GM12878 (cell line): ENCODE results near the gene SNX10. TPM values are rescaled to one million over a fixed set of nuclear protein-coding genes. Genes with fewer than 3 reads are reported as not detected.

Source experiments
- ATAC-seq: fragments of 200-7000 bp; cut with Tn5 transposase; 3 replicates; pipeline ENCODE4 v1.9.1; 2020; ENCODE audit warnings: mild to moderate bottlenecking, moderate library complexity
- BruUV-seq: library from RNA; stranded (reverse); fragments of 400-500 nt; replicated peaks from 2 replicates; lab custom pipeline; 2021; lab: Mats Ljungman, UMichigan
- CTCF ChIA-PET: fragments of 300-600 bp; sonication (Branson Sonifier 250); formaldehyde crosslinking; extraction: SDS; loops from one replicate; lab custom pipeline; 2021; ENCODE audit warnings: inconsistent platforms; lab: Yijun Ruan, JAX
- POLR2A ChIA-PET: fragments of 350-600 bp; formaldehyde crosslinking; extraction: SDS; loops from one replicate; lab custom pipeline; 2021; ENCODE audit warnings: inconsistent platforms; lab: Charles Lee
- RAD21 ChIA-PET: fragments of 300-600 bp; sonication (Branson Sonifier 250); formaldehyde crosslinking; loops from one replicate; lab custom pipeline; 2023; ENCODE audit warnings: antibody characterized with exemption; ENCODE audit not compliant: unreplicated experiment; lab: Charles Lee
- SMC1A ChIA-PET: fragments of 300-600 bp; sonication (Branson Sonifier 250); formaldehyde crosslinking; loops from one replicate; lab custom pipeline; 2023; ENCODE audit not compliant: unreplicated experiment, uncharacterized antibody; lab: Charles Lee
- DNase-seq: peaks from one replicate; pipeline ENCODE4 v3.0.0-alpha.2; 2011; ENCODE audit warnings: low read depth, low spot score
- FAIRE-seq: peaks from 3 replicates; lab custom pipeline; 2011; peaks lifted over from hg19 to GRCh38; lab: Jason Lieb, UNC
- H2AFZ ChIP-seq: 2 replicates; pipeline ENCODE4 v1.6.0; 2011; ENCODE audit warnings: low read depth, low read length, control low read depth; ENCODE audit not compliant: control insufficient read depth
- H3K27ac ChIP-seq: 2 replicates; pipeline ENCODE4 v1.5.1; 2011; ENCODE audit warnings: control low read depth; ENCODE audit not compliant: control insufficient read depth, insufficient read depth
- H3K27me3 ChIP-seq, 2 experiments: replicated peaks in 1 of 2; 2 replicates each; pipeline versions ENCODE4 v1.6.0 to v1.6.1; 2011; ENCODE audit warnings: low read length in 1 of 2; ENCODE audit not compliant: control insufficient read depth in 2 of 2, insufficient read depth in 2 of 2
- H3K36me3 ChIP-seq, 2 experiments: 2 replicates each; pipeline ENCODE4 v1.5.1; 2011; ENCODE audit warnings: low read length in 1 of 2; ENCODE audit not compliant: control insufficient read depth in 2 of 2, insufficient read depth in 2 of 2
- H3K4me1 ChIP-seq: 2 replicates; pipeline ENCODE4 v1.6.1; 2011; ENCODE audit warnings: mild to moderate bottlenecking, low read length, moderate library complexity, mixed read lengths; ENCODE audit not compliant: control insufficient read depth, insufficient read depth
- H3K4me2 ChIP-seq: 2 replicates; pipeline ENCODE4 v1.6.0; 2011; ENCODE audit warnings: control low read depth; ENCODE audit not compliant: control insufficient read depth, insufficient read depth
- H3K4me3 ChIP-seq: fragments of 200-600 bp; sonication (generic); 2 replicates; pipeline ENCODE4 v1.5.1; 2016
- H3K79me2 ChIP-seq: 2 replicates; pipeline ENCODE4 v1.6.0; 2011; ENCODE audit warnings: low read length; ENCODE audit not compliant: control insufficient read depth, insufficient read depth
- H3K9ac ChIP-seq: 2 replicates; pipeline ENCODE4 v1.8.0; 2011; ENCODE audit warnings: low read length, control low read depth, mixed read lengths; ENCODE audit not compliant: control insufficient read depth, insufficient read depth
- H3K9me3 ChIP-seq: replicated peaks from 3 replicates; pipeline ENCODE4 v1.5.1; 2011; ENCODE audit warnings: mild to moderate bottlenecking, low read length; ENCODE audit not compliant: control insufficient read depth, insufficient read depth
- H4K20me1 ChIP-seq: 2 replicates; pipeline ENCODE4 v1.6.0; 2011; ENCODE audit not compliant: control insufficient read depth, insufficient read depth
- CHD4 ChIP-seq: fragments of 200-600 bp; sonication (generic); IDR thresholded peaks from 2 replicates; pipeline ENCODE4 v1.6.1; 2016; ENCODE audit warnings: mild to moderate bottlenecking
- MTA3 ChIP-seq: IDR thresholded peaks from 2 replicates; pipeline ENCODE4 v1.6.1; 2012; ENCODE audit warnings: low read length, inconsistent platforms, borderline replicate concordance
- MXI1 ChIP-seq: fragments of 150-350 bp; IDR thresholded peaks from 2 replicates; pipeline ENCODE4 v1.6.1; 2011; ENCODE audit warnings: low read depth, mild to moderate bottlenecking, inconsistent platforms, low read length, improper control_type of control experiment
- MYC ChIP-seq: IDR thresholded peaks from 2 replicates; pipeline ENCODE4 v1.6.1; 2011; ENCODE audit warnings: mild to moderate bottlenecking, low read length, moderate library complexity, inconsistent platforms; ENCODE audit not compliant: insufficient read depth, insufficient replicate concordance, insufficient read length, severe bottlenecking
- NFYB ChIP-seq: IDR thresholded peaks from 2 replicates; pipeline ENCODE4 v1.6.1; 2011; ENCODE audit warnings: low read depth, mild to moderate bottlenecking, low read length, improper control_type of control experiment, moderate library complexity; ENCODE audit not compliant: insufficient read depth
- WGBS: methylation state at CpG from one replicate; pipeline ENCODE4 v1.1.6; 2016; ENCODE audit warnings: low lambda C conversion rate; ENCODE audit not compliant: insufficient replicate concordance, insufficient coverage; ENCODE audit errors: missing lambda C conversion rate; 5-methylcytosine and 5-hydroxymethylcytosine counted together
- in situ Hi-C: fragments of 300-500 bp; cut with MboI; formaldehyde crosslinking; loops from 9 replicates; pipeline ENCODE4 v1.14.3; 2018; ENCODE audit warnings: mixed read lengths
- intact Hi-C: fragments of 100-400 bp; cut with micrococcal nuclease; formaldehyde crosslinking; loops from one replicate; pipeline ENCODE4 v1.14.2; 2022; ENCODE audit not compliant: unreplicated experiment
- polyA plus RNA-seq, 11 experiments: library from polyadenylated mRNA; depleted of rRNA in 4 of 11; unstranded in 6 of 11; stranded (reverse) in 5 of 11; fragments of >200 nt; fragmentation: Nextera tagmentation in 4 of 11; fragmentation: Illumina TruSeq in 1 of 11; extraction: Ambion mirVana in 4 of 11; extraction: Trizol in 1 of 11; gene quantifications; 1 replicate in 1 of 11; 2 replicates in 10 of 11; pipeline versions ENCODE4 v1.2.1 to v1.2.3, GENCODE V29; 2011 to 2016; ENCODE audit warnings: inconsistent platforms in 2 of 11, missing spikeins in 2 of 11, low read depth in 1 of 11
- total RNA-seq, 4 experiments: library from RNA; depleted of rRNA in 3 of 4; stranded (reverse); fragments of >200 nt in 3 of 4; fragmentation: Illumina TruSeq in 1 of 4; extraction: Trizol in 1 of 4; gene quantifications; 2 replicates each; pipeline versions ENCODE4 v1.2.1 to v1.2.3, GENCODE V29; 2013 to 2021
- TF ChIP-seq, protein P1 (sequence below): IDR thresholded peaks from 2 replicates; pipeline ENCODE4 v1.6.1; 2012; ENCODE audit warnings: low read length, inconsistent platforms
- TF ChIP-seq, protein P2 (sequence below): IDR thresholded peaks from 2 replicates; pipeline ENCODE4 v1.6.1; 2012; ENCODE audit warnings: mild to moderate bottlenecking, low read depth, low read length

Gene SNX10
- total and polyA plus RNA-seq, 10 of the 15 experiments (the other 5 are each of a cell fraction or from before 2014, with no cell fraction given) = 22.0 to 56.2 (median 30.1) TPM

DNA sequence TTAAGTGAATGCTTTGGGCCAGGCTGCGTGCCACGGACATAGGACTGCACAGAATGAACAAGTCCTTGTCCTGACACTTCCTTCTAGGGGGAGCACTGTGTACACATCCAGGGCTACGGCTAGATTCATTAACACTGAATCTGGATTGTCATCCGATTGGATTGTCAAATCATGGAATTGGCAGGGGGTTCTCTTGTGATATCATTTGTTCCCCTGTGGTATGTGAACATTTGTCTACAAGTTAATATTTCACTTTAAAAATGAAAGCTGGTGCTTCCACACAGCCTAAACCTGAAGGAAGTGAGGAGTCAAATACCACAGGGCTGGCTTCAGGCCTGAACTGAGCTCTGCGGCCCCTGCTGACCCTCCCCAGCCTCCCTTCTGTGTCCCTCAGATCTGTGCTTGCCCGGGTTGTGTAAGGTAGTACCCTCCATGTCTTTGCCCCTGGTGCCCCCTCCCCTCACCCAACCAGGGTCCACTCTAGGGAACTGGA is 75.6 kb downstream of the SNX10 start:
- Histone ChIP-seq H3K9ac (no peak overlapping the region), H4K20me1 (no peaks in the 10 kb centered on the region), H3K4me1 (peaks cover 11% of the 10 kb centered on the region), H3K27ac (no peak overlapping the region), H3K9me3 (no peaks in the 10 kb centered on the region), H3K4me3 (no peak overlapping the region), H2AFZ (no peak overlapping the region), H3K27me3 (no peaks in the 10 kb centered on the region), H3K79me2 (no peaks in the 10 kb centered on the region), H3K4me2 (no peak overlapping the region), H3K36me3 (peaks cover 6 to 17% of the 10 kb centered on the region in 2 experiments)
- intact Hi-C loops (loop anchor here (5.0 kb wide), 2 partner anchors 290 to 400 kb away; no protein-coding TSS in a partner anchor), in situ Hi-C loops (loop anchor here (5.0 to 10.0 kb wide), 6 partner anchors 135 to 790 kb away; partner anchors contain the start of gene HOXA7)
- ChIA-PET RAD21 (interaction anchor here (8.7 kb wide), 1 partner anchor 474 kb away, joined by 68 read pairs; no protein-coding TSS in a partner anchor), SMC1A (interaction anchor here (0.9 to 6.3 kb wide), 3 partner anchors 44 to 475 kb away, joined by 3 to 124 read pairs (median 4); no protein-coding TSS in a partner anchor), POLR2A (no interaction called here), CTCF (interaction anchor here (1.5 to 6.4 kb wide), 4 partner anchors 88 to 473 kb away, joined by 3 to 138 read pairs (median 88); partner anchors contain the start of gene NFE2L3)
- ATAC-seq (no peak), FAIRE-seq (no peak), DNase-seq (no peak)
- WGBS = 97% methylated on average over 6 of the region's 6 CpGs
- TF ChIP-seq, protein P1, sequence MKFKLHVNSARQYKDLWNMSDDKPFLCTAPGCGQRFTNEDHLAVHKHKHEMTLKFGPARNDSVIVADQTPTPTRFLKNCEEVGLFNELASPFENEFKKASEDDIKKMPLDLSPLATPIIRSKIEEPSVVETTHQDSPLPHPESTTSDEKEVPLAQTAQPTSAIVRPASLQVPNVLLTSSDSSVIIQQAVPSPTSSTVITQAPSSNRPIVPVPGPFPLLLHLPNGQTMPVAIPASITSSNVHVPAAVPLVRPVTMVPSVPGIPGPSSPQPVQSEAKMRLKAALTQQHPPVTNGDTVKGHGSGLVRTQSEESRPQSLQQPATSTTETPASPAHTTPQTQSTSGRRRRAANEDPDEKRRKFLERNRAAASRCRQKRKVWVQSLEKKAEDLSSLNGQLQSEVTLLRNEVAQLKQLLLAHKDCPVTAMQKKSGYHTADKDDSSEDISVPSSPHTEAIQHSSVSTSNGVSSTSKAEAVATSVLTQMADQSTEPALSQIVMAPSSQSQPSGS = no peak
- no peak for TF ChIP-seq CHD4
- no peak for TF ChIP-seq MTA3
- TF ChIP-seq MXI1 = no peak
- no peak for TF ChIP-seq NFYB
- TF ChIP-seq MYC = no peak
- TF ChIP-seq, protein P2, sequence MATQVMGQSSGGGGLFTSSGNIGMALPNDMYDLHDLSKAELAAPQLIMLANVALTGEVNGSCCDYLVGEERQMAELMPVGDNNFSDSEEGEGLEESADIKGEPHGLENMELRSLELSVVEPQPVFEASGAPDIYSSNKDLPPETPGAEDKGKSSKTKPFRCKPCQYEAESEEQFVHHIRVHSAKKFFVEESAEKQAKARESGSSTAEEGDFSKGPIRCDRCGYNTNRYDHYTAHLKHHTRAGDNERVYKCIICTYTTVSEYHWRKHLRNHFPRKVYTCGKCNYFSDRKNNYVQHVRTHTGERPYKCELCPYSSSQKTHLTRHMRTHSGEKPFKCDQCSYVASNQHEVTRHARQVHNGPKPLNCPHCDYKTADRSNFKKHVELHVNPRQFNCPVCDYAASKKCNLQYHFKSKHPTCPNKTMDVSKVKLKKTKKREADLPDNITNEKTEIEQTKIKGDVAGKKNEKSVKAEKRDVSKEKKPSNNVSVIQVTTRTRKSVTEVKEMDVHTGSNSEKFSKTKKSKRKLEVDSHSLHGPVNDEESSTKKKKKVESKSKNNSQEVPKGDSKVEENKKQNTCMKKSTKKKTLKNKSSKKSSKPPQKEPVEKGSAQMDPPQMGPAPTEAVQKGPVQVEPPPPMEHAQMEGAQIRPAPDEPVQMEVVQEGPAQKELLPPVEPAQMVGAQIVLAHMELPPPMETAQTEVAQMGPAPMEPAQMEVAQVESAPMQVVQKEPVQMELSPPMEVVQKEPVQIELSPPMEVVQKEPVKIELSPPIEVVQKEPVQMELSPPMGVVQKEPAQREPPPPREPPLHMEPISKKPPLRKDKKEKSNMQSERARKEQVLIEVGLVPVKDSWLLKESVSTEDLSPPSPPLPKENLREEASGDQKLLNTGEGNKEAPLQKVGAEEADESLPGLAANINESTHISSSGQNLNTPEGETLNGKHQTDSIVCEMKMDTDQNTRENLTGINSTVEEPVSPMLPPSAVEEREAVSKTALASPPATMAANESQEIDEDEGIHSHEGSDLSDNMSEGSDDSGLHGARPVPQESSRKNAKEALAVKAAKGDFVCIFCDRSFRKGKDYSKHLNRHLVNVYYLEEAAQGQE = no peak
- BruUV-seq = no TSS peak
